Hepatocyte (in vitro differentiated cells): ENCODE results near the gene CFAP58. TPM values are rescaled to one million over a fixed set of nuclear protein-coding genes. Genes with fewer than 3 reads are reported as not detected.

Experiments used
- DNase-seq: peaks from one replicate; pipeline ENCODE4 v3.0.0-alpha.2; 2016; ENCODE audit warnings: low spot score
- H2AFZ ChIP-seq: fragments of 200-600 bp; sonication (generic); 2 replicates; pipeline ENCODE4 v1.6.0; 2016; ENCODE audit warnings: antibody characterized with exemption, mild to moderate bottlenecking
- H3K27ac ChIP-seq: fragments of 200-600 bp; sonication (generic); 2 replicates; pipeline ENCODE4 v1.5.1; 2016; ENCODE audit warnings: mild to moderate bottlenecking
- H3K27me3 ChIP-seq: fragments of 200-600 bp; sonication (generic); 2 replicates; pipeline ENCODE4 v1.6.1; 2016
- H3K36me3 ChIP-seq: fragments of 200-600 bp; sonication (generic); replicated peaks from 2 replicates; pipeline ENCODE4 v1.5.1; 2016; ENCODE audit warnings: low read depth; ENCODE audit not compliant: insufficient read depth
- H3K4me1 ChIP-seq: fragments of 200-600 bp; sonication (generic); 2 replicates; pipeline ENCODE4 v1.5.1; 2016; ENCODE audit warnings: mild to moderate bottlenecking, moderate library complexity; ENCODE audit not compliant: insufficient read depth
- H3K4me2 ChIP-seq: fragments of 200-600 bp; sonication (generic); 2 replicates; pipeline ENCODE4 v1.6.0; 2016
- H3K4me3 ChIP-seq: fragments of 200-600 bp; sonication (generic); 2 replicates; pipeline ENCODE4 v1.5.1; 2016; ENCODE audit warnings: mild to moderate bottlenecking
- H3K79me2 ChIP-seq: fragments of 200-600 bp; sonication (generic); 2 replicates; pipeline ENCODE4 v1.6.0; 2017; ENCODE audit warnings: mild to moderate bottlenecking
- H3K9me2 ChIP-seq: fragments of 200-600 bp; sonication (generic); replicated peaks from 2 replicates; pipeline ENCODE4 v1.6.0; 2017; ENCODE audit warnings: mild to moderate bottlenecking; ENCODE audit not compliant: insufficient read depth
- H3K9me3 ChIP-seq: fragments of 200-600 bp; sonication (generic); 2 replicates; pipeline ENCODE4 v1.5.1; 2016; ENCODE audit warnings: low read depth, mild to moderate bottlenecking
- H4K20me1 ChIP-seq: fragments of 200-600 bp; sonication (generic); 2 replicates; pipeline ENCODE4 v1.6.0; 2016; ENCODE audit warnings: mild to moderate bottlenecking; ENCODE audit not compliant: insufficient read depth, poor library complexity, severe bottlenecking
- EZH2 ChIP-seq: fragments of 200-600 bp; sonication (generic); IDR thresholded peaks from 2 replicates; pipeline ENCODE4 v1.6.1; 2016; ENCODE audit warnings: antibody characterized with exemption, mild to moderate bottlenecking, borderline replicate concordance
- EZH2phosphoT487 ChIP-seq: fragments of 200-600 bp; sonication (generic); IDR thresholded peaks from one replicate; pipeline ENCODE4 v1.6.1; 2018; ENCODE audit warnings: antibody characterized with exemption, mild to moderate bottlenecking, low read depth, moderate library complexity; ENCODE audit not compliant: unreplicated experiment, severe bottlenecking
- WGBS: methylation state at CpG from one replicate; pipeline ENCODE4 v1.1.6; 2016; ENCODE audit warnings: low lambda C conversion rate; ENCODE audit errors: missing lambda C conversion rate; 5-methylcytosine and 5-hydroxymethylcytosine counted together
- polyA plus RNA-seq: library from polyadenylated mRNA; unstranded; fragments of >200 nt; fragmentation: Nextera tagmentation; extraction: Ambion mirVana; gene quantifications from 2 replicates; pipeline ENCODE4 v1.2.1, GENCODE V29; 2016
- total RNA-seq: library from RNA; depleted of rRNA; stranded (reverse); fragments of >200 nt; gene quantifications from 2 replicates; pipeline ENCODE4 v1.2.3, GENCODE V29; 2014
- TF ChIP-seq, protein P1 (sequence below): fragments of 200-600 bp; sonication (generic); IDR thresholded peaks from 2 replicates; pipeline ENCODE4 v1.5.1; 2016; ENCODE audit warnings: antibody characterized with exemption, mild to moderate bottlenecking; ENCODE audit not compliant: poor library complexity

CFAP58 gene
- total and polyA plus RNA-seq, 2 experiments from 2014 or later: 0.17 TPM; not detected in 1

DNA sequence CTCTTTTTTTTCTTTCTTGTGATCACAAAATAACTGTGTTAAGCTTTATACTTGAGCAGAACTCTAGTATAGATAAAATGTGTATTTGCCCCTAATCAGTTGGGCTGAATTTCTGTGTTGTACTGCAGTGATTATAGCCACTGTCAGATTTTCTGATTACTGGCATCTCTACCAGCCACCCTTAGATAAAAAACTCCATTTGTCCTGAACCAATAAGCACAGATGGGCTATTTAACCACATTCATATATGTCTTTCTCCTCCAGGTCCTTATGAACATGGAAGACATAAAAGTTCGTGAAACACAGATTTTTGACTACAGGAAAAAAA, 38.3 kb downstream of the CFAP58 start:
- Histone ChIP-seq H3K4me2 (peak overlapping the region; percentile 42), H3K27ac (peak overlapping the region; percentile 17)

DNA sequence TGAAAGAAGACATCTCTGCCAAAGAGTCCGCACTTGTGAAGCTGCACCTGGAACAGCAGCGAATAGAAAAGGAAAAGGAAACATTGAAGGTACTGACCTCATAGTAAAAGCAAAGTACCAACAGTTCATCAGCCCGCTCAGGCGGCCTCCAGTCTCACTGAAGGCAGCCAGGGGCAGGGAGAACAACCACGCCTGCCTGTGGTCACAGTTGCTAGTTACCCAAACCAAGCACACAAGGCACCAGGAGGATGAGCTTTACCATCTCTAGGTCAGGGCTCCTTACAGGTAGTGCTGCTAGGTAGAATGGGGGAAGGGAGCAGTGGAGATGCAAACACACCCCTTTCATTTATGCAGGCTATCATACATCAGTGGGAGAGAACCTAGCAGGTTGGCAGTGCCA, 39.8 kb downstream of the CFAP58 start:
- H3K27me3 ChIP-seq: peaks cover 4% of the 10 kb centered on the region
- no peaks in the 10 kb centered on the region for H3K9me2 ChIP-seq
- H3K4me1 ChIP-seq: no peaks in the 10 kb centered on the region
- H4K20me1 ChIP-seq: no peaks in the 10 kb centered on the region
- no peaks in the 10 kb centered on the region for H3K9me3 ChIP-seq
- TF ChIP-seq EZH2phosphoT487 (no peak), EZH2 (no peak)
- TF ChIP-seq, protein P1, sequence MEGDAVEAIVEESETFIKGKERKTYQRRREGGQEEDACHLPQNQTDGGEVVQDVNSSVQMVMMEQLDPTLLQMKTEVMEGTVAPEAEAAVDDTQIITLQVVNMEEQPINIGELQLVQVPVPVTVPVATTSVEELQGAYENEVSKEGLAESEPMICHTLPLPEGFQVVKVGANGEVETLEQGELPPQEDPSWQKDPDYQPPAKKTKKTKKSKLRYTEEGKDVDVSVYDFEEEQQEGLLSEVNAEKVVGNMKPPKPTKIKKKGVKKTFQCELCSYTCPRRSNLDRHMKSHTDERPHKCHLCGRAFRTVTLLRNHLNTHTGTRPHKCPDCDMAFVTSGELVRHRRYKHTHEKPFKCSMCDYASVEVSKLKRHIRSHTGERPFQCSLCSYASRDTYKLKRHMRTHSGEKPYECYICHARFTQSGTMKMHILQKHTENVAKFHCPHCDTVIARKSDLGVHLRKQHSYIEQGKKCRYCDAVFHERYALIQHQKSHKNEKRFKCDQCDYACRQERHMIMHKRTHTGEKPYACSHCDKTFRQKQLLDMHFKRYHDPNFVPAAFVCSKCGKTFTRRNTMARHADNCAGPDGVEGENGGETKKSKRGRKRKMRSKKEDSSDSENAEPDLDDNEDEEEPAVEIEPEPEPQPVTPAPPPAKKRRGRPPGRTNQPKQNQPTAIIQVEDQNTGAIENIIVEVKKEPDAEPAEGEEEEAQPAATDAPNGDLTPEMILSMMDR: no peak
- no peaks in the 10 kb centered on the region for H3K79me2 ChIP-seq
- no peak overlapping the region for H2AFZ ChIP-seq
- no peak overlapping the region for H3K4me3 ChIP-seq
- H3K36me3 ChIP-seq: no peaks in the 10 kb centered on the region
- H3K4me2 ChIP-seq: no peak overlapping the region
- DNase-seq: no peak
- WGBS: 88% methylated on average over 5 of the region's 5 CpGs
- no peak overlapping the region for H3K27ac ChIP-seq

More for the DNA sequence above, 38.3 kb downstream of the CFAP58 start:
- H3K27me3 ChIP-seq: peaks cover 4% of the 10 kb centered on the region
- no peaks in the 10 kb centered on the region for H3K9me2 ChIP-seq
- H2AFZ ChIP-seq: no peak overlapping the region
- H3K4me1 ChIP-seq: no peaks in the 10 kb centered on the region
- TF ChIP-seq EZH2phosphoT487 (no peak), EZH2 (no peak)
- TF ChIP-seq, protein P1: no peak
- no peak for DNase-seq
- H3K36me3 ChIP-seq: no peaks in the 10 kb centered on the region
- no peaks in the 10 kb centered on the region for H3K9me3 ChIP-seq
- H3K4me3 ChIP-seq: no peak overlapping the region
- H3K79me2 ChIP-seq: no peaks in the 10 kb centered on the region
- H4K20me1 ChIP-seq: no peaks in the 10 kb centered on the region
- 55% methylated on average over 1 of the region's 1 CpG for WGBS

DNA sequence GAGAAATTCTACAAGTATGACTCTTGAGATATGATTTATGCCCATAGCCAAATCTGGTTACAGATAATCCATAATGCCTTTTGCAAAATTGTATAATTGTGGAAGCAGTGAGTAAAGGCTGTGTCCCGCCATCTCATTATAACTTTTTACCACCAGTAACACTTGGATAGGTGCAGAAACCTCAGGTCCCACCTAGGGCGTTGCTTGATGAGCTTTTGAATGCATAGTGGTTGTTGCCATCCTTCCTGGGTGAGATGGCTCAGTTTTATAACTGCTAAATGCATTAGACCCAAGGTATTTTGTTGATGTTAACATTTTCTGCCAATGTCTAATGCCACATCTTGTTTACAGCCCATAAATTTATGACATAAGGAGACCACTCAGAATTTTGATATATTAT, 42.9 kb downstream of the CFAP58 start:
- H3K27me3 ChIP-seq: no peaks in the 10 kb centered on the region
- TF ChIP-seq, protein P1: no peak
- no peak for TF ChIP-seq EZH2phosphoT487
- no peak for TF ChIP-seq EZH2
- no peak overlapping the region for H3K4me2 ChIP-seq
- H3K4me1 ChIP-seq: no peaks in the 10 kb centered on the region
- no peaks in the 10 kb centered on the region for H3K36me3 ChIP-seq
- H4K20me1 ChIP-seq: no peaks in the 10 kb centered on the region
- no peak overlapping the region for H3K4me3 ChIP-seq
- no peaks in the 10 kb centered on the region for H3K9me2 ChIP-seq
- H3K27ac ChIP-seq: no peak overlapping the region
- 83% methylated on average over 2 of the region's 2 CpGs for WGBS
- H2AFZ ChIP-seq: no peak overlapping the region
- H3K9me3 ChIP-seq: no peaks in the 10 kb centered on the region
- no peak for DNase-seq
- no peaks in the 10 kb centered on the region for H3K79me2 ChIP-seq

DNA sequence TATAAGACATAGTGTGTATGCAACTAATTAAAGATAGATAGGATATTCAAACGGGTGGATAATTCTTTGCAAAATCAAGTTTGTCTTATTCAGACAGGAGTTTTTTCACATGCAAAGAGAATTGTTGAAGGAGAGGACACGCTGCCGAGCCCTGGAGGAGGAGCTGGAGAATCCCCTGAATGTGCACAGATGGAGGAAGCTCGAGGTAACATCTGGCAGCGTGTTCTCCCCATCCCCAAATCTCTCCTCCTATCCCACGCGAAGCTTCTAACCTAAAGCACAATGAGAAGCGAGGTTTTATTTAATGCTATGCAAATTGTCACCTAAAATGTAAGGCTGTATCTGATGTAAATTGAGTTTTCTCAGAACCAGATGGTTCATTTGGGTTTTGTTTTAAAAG, 50.0 kb downstream of the CFAP58 start:
- TF ChIP-seq EZH2phosphoT487 (no peak), EZH2 (no peak)
- TF ChIP-seq, protein P1: no peak
- DNase-seq: no peak
- Histone ChIP-seq H3K79me2 (no peaks in the 10 kb centered on the region), H4K20me1 (no peaks in the 10 kb centered on the region), H3K36me3 (no peaks in the 10 kb centered on the region), H3K27ac (no peak overlapping the region), H3K9me3 (no peaks in the 10 kb centered on the region), H2AFZ (no peak overlapping the region), H3K4me3 (no peak overlapping the region), H3K4me1 (no peaks in the 10 kb centered on the region), H3K27me3 (no peaks in the 10 kb centered on the region), H3K9me2 (no peaks in the 10 kb centered on the region), H3K4me2 (no peak overlapping the region)
- WGBS: 74% methylated on average over 8 of the region's 8 CpGs
